Superior temporal gyrus (tissue), 1 donor: ENCODE data around the gene PAM16.
"Not testable (repeated sequence)": the region's sequence is repeated elsewhere in the genome, so short reads cannot be mapped to it uniquely, and the experiment has no call there.

Experiments used
- DNase-seq: peaks from one replicate; pipeline ENCODE4 v3.0.0-alpha.2; 2016; ENCODE audit errors: extremely low spot score

Gene PAM16

DNA sequence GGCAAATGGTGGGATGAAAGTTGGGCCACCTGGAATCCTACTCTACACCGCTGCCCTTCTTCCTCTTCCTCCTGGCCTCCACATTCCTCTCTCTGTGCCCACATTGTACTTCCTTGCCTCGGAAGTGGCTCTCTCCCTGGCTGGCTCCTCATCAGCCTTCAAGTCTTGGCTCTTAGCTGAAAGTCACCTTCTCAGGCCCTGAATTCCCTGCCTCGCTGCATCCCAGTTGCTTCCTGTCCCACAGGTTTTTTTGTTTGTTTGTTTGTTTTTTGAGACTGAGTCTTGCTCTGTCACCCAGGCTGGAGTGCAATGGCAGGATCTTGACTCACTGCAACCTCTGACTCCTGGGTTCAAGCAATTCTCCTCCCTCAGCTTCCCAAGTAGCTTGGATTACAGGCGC, 2.6 kb upstream of the PAM16 start:
- no peak for DNase-seq

DNA sequence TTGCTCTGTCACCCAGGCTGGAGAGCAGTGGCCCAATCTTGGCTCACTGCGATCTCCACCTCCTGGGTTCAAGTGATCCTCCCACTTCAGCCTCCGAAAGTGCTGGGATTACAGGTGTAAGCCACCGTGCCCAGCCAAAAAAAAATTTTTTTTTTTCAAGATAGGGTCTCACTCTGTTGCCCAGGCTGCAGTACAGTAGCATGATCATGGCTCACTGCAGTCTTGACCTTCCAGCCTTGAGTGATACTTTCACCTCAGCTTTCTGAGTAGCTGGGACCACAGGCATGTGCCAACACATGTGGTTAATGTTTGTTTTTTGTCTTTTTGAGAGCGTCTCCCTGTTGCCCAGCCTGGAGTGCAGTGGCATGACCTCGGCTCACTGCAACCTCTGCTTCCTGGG, 1.7 kb upstream of the PAM16 start:
- no peak for DNase-seq

DNA sequence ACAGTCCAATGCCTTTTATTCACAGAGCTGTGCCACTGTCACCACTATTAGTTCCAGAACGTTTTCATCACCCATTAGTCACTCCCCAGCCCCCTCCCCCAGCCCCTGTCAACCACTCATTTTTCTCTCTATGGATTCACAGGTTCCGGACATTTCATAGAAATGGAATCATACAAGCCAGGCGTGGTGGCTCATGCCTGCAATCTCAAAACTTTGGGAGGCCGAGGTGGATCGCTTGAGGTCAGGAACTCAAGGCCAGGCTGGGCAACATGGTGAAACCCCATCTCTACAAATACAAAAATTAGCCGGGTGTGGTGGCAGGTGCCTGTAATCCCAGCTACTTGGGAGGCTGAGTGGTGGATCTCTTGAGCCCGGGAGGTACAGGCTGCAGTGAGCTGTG, 759 bp upstream of the PAM16 start:
- DNase-seq: no peak

DNA sequence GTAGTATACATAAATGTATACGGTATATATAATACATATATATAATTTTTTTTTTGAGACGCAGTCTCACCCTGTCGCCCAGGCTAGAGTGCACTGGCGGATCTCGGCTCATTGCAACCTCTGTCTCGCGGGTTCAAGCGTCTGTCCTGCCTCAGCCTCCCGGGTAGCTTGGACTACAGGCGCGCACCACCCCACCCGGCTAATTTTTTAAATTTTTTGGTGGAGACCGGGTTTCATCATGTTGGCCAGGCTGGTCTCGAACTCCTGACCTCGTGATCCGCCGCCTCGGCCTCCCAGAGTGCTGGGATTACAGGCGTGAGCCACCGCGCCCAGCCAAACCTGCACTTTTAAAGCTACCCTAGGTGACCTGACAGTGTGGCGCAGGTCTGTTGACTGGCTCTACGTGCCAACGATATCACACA, 745 bp downstream of the PAM16 start:
- no peak for DNase-seq

DNA sequence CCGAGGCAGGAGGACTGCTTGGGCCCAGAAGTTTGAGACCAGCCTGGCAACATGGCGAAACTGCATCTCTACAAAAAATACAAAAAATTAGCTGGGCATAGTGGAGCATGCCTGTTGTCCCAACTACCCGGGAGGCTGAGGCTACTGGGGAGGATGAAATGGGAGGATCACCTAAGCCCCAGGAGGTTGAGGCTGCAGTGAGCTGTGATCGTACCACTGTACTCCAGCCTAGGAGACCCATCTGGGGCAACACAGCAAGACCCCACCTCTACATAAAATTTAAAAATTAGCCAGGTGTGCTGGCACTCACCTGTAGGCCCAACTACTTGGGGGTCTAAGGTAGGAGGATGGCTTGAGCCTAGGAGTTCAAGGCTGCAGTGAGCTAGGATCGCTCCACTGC, 1.8 kb downstream of the PAM16 start:
- DNase-seq: no peak

DNA sequence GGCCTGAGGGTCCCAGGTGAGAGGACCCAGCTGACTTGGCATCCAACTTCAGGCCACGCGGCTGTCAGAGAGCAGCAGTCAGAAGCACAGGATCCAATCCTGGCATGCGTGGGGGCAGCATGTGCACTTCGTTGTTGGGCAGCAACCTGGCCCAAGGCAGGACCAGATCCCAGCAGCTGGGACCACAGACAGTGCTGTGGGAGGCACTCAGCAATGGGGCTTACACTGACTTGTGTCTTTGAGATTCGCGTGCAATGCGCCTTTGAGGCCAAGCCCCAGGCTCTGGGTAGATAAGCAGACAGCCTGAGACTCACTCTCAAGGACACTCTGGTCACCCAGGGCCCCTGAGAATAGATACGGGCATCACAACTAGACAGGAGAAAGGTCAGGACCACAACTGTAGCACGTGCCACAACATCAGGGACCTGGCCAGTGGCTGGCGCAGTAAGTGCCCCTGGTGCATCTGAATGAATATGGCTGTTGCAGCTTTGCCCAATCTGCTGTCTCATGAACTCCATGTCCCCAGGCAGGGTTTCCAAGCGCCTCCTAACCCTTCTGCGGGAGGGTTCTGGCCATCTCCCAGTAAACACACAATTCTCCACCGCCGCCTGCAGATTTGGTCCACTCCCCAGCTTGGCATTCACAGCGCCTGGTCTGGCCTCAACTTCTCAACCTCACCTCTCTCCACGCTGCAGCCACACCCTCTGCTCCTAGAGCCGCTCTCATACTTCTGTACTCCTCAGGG, 3.2 kb downstream of the PAM16 start:
- DNase-seq: no peak

DNA sequence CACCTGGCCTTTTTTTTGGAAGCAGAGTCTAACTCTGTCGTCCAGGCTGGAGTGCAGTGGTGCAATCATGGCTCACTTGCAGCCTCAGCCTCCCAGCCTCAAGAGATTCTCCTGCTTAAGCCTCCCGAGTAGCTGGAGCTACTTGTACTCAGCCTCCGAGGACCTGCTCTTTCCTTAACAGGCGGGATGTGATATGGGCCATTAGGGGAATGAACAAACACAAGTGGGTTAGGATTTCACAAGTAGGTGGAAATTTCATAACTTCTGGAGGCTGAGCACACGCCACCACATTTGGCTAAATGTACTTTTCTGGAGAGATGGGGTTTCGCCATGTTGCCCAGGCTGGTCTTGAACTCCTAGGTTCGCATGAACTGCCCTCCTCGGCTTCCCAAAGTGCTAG, 4.1 kb downstream of the PAM16 start:
- no peak for DNase-seq

DNA sequence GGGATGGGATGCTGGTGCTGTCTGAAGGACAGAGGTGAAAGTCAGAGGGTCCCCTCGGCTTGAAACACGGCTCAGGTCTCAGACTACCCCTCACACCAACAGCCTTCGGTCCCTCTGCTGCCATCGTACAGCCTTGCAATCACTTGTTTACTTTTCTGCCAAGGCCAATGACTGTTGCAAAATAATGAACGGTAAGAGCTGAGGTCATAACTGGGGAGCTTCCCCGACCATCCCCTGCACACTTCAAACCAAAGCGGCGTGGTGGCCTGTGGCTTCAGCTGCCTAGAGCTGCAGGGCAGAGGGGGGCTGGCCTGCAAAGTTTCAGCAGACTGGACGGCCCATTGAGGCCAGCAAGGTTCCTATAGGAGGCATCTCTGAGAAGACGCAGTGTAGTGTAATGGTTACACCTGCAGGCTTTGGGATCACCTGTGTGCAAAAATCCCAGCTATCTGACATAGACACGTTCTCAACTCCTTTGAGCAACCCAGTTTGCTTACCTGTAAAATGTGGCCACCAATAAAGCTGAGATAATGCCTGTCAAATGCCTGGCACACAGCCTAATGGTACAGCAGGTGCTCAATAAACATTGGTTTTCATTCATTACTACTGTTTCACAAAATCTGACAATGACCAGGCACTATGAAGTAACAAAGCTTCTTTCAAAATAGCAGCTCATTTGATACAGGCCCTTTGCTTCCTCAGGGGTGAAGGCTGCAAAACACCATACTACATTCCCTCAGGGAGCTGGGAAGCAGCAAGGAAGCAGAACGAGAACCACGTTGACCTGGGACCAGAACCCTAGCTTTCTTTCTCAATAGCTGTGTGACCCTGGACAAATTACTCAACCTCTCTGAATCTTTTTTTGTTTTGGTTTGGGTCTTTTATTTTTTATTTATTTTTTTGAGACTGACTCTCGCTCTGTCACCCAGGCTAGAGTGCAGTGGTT, 5.0 kb downstream of the PAM16 start:
- DNase-seq: no peak

DNA sequence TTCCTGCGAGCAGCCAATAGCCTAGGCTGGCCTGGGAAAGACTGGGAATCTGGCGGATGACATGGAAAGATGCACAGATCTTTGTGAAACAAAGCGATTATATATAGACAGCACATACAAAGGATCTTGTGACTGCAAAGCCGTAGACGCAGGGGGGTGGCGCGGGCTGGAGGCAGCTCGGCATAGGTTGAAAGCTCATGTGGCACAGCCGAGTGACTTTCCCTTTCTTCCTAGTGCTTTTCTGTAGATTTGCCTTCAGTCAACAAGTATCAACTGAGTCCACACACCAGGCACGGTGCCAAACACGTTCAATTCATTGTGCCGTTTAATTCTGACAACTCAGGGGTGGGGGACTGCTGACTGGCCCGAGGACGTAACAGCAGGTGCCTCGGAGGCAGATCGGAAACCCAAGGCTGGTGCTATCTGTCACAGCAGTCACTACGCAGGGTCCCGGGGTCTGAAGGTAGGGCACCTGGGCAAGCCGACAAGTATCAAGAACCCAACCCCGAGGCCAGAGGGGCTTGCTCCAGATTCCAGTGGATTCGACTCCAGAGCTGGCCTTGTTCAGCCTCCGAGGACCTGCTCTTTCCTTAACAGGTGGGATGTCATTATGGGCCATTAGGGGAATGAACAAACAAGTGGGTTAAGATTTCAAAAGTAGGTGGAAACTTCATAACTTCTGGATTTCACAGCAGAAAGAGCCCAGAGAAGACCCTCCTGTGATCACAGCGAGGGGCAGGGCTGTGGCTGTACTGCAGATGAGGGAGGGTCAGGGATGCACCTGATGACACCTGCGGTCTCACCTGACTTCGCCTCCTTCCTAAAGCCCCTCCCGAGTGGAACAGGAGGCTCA, 5.9 kb downstream of the PAM16 start:
- DNase-seq: peak; percentile 79

DNA sequence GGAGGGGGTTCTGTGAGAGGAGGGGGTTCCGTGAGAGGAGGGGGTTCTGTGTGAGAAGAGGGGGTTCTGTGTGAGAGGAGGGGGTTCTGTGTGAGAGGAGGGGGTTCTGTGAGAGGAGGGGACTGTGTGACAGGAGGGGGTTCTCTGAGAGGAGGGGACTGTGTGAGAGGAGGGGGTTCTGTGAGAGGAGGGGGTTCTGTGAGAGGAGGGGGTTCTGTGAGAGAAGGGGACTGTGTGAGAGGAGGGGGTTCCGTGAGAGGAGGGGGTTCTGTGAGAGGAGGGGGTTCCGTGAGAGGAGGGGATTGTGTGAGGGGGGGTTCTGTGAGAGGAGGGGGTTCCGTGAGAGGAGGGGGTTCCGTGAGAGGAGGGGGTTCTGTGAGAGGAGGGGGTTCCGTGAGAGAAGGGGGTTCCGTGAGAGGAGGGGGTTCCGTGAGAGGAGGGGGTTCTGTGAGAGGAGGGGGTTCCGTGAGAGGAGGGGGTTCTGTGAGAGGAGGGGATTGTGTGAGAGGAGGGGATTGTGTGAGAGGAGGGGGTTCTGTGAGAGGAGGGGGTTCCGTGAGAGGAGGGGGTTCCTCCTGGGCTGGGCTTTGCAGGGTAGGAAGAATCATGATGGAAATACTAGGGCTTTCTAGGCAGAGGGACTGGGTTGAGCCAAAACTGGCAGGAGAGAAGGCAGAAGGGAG, 6.7 kb downstream of the PAM16 start:
- DNase-seq: not testable (repeated sequence)

DNA sequence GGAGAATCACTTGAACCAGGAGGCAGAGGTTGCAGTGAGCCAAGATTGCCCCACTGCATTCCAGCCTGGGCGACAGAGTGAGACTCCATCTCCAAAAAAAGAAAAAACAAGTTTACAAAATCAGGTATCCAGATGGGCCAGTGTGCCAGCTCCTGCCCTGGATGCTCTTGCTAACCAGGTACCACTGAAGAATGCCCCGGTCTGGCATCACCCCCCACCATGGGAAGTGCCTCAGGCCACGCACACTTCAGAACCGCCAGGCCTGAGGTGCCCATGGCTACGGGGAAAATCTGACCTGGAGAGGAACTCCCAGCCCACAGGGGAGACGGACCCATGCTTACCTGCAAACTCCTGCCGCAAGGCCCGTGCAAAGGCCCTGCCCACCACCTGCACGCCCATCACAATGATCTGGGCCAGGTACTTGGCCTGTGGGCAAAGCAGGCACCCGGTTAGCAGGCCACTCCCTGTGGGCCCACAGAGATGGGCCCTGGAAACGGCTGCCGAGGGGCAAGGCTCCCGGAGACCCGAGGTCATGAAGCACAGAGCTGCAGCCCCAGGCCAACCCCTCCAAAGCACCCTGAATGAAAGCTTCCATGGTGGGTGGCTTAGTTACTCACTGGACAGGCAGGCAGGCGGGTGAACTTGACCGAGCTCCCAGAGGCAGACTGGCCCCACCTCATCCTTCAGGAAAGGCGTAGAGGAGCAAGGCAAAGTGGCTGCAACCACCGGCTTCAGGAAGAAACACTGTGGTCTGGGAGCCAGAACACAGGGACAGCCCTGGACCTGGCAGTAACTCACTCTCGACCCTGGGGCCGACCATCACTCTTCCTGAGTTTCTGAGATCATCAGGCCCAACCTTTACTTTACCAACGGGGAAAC, 8.0 kb downstream of the PAM16 start:
- DNase-seq: no peak

DNA sequence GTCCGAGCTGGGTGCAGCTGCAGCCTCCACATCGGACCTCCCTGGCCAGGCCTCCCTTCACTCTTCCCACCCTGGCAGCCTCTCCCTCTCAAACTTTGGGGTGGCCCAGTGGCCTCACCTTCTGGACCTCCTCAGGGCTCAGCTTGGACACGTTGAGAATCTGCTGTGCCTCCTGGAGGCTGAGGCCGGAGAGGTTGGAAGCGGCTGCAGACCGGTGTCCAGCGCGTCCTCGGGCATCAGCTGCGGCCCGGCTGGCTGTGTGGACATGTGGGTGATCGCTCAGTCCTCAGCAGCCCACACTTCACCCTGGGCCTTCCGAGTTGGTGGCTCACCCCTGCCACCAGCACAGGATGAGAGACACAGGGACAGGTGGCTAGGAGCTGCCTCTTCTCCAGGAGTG, 9.9 kb downstream of the PAM16 start:
- DNase-seq: no peak

DNA sequence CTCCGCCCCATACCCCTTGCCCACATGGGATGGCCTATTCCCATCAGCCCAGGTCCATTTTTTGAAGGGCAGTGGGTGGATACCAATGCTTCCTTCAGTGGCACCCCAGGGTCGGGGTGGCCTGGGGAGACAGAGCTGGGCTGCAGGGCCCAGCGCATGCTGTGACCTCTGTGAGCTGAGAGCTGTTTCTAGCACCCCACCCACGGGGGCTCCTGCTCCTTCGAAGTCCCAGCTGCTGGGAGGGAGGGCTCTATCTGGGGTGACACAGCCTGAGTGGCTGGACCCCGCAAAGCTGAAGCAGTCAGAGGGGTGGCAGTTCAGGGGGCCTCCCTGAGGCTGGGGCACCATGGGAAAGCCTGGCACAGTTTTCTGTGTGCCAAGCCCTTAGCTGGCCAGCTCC, 10.7 kb downstream of the PAM16 start:
- DNase-seq: no peak

DNA sequence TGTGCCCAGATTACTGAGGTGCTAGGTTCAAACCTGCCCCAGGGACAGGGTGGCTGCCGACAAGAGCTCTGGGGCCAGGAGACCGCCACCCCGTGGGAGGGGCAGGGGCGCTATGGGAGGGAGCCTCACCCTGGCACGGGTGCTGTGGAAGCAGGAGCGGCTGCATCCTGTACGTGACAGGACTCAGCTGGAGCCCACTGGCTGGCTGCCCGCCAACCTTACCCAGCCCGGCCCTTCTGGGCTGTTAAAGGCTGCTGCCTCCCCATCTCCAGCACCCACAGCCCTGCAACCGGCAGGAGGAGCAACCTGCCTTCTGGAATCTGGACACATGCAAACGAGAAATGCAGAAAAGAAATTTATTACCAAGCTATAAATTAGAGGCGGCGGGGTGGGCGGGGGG, 11.2 kb downstream of the PAM16 start:
- DNase-seq: no peak

DNA sequence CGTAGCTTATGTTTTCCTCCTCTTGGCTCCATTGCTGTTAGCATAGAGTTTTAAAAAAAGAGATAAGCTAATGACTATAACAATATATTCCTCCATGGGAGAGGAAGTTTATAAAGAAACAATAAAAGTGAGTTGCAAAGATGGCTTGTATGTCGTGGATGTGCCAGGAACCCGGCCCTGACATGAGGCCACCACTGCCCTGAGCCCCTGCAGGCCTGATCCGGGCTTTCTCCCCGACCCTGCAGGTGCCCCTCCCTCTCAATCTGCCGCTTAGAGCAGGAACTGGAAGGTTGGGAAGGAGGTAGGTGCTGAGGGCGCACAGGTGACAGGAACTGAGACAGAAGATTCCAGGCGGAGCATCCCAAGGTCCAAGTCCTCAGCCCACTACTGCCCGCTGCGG, 11.7 kb downstream of the PAM16 start:
- DNase-seq: no peak

DNA sequence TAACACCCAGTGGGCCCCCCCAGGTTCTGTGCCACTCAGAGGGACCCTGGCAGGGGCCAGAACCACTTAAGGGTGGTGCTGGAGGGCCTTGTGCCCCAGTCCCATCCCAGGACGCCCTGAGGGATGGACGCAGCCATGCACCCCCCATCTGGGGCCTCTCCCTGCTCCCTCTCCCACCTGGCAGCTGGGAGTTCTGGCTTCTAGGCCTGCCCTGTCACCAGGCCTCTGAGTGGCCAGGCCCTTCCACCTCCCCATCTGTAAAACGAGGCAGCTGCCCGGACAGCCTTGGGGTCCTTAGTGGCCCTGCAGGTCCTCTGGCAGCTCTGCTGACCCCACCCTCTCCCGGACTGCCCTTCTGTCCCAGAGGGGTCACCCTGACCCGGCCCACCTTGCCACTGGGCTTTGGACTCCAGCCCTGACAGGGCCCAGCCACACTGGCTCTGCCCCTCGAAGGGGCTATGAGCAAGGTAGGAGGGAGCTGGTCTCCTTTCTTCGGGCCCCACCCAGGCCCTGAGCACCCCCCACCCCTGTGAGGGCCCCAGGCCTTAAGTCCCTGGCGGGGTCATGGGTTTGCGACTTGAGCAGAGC, 12.3 kb downstream of the PAM16 start:
- DNase-seq: no peak

DNA sequence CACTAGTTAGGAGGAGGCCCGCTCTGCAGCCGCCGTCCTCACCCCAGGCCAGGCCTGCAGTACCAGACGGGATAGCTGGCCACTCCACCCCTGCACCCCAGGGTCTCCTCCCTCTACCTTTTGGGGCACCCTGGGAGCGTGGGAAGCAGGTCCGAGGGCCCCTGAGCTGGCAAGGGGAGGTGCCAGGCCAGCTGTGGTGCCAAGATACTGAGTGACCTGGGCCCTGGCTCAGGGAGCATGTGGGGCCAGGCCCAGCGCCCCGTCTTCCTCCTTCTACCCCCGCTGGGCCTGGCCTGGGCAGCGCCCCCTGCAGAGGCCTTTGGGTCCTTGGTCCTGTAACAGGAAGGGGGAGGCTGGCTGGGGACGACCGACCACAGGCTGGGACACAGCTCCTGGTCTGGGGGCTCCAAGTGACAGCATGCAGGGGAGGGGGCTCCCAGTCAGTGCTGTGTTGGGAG, 13.0 kb downstream of the PAM16 start:
- no peak for DNase-seq

DNA sequence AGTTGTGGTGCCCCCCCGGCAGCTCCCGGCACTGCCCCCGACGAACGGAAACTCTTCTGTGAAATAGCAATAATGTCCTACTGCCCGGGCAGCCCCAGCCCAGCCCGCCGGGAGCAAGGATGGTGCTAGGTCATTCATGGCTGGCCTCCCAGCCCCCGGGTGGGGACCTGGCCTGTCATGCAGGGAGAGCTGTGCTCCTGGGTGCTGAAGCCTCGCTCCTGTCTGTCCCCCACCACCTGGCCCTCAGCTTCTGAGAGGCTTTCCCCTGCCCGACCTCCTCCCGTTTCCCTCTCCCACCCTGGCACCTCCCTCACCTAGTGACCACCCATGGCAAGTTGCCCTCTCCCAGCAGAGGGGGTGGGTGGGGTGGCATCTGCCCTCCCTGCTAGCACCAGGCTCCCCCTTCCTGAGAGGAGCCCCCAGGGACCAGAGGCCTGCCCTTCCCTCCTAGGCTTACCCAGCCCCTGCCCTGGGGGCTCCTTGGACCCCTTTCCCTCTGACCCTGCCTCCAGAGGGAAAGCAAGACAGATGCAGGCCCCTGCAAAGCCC, 13.5 kb downstream of the PAM16 start:
- DNase-seq: no peak

DNA sequence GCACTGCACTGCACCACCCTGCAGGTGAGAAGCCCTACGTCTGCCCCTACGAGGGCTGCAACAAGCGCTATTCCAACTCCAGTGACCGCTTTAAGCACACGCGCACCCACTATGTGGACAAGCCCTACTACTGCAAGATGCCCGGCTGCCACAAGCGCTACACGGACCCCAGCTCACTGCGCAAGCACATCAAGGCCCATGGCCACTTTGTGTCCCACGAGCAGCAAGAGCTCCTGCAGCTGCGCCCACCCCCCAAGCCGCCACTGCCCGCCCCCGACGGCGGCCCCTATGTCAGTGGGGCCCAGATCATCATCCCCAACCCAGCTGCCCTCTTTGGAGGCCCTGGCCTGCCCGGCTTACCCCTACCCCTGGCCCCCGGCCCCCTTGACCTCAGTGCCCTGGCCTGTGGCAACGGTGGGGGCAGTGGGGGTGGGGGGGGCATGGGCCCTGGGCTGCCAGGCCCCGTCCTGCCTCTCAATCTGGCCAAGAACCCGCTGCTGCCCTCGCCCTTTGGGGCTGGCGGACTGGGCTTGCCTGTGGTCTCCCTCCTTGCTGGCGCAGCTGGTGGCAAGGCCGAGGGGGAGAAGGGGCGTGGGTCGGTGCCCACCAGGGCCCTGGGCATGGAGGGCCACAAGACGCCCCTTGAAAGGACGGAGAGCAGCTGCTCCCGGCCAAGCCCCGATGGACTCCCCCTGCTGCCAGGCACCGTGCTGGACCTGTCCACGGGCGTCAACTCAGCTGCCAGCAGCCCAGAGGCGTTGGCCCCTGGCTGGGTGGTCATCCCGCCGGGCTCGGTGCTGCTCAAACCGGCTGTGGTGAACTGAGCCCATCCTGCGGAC, 14.2 kb downstream of the PAM16 start:
- no peak for DNase-seq
